Fibroblast of pulmonary artery (primary cell): ENCODE measurements around the gene BCL2.

ENCODE experiments used
- DNase-seq: peaks from one replicate; pipeline ENCODE4 v3.0.0-alpha.2; 2010; ENCODE audit warnings: low read depth
- H3K4me3 ChIP-seq: replicated peaks from 2 replicates; pipeline ENCODE4 v1.5.1; 2011; ENCODE audit warnings: low read depth, mild to moderate bottlenecking, control low read depth, low read length, moderate library complexity
- CTCF ChIP-seq: IDR thresholded peaks from 2 replicates; pipeline ENCODE4 v1.5.1; 2011; ENCODE audit warnings: mild to moderate bottlenecking, control low read depth, low read length, inconsistent platforms; ENCODE audit errors: missing control alignments

Gene BCL2

GRCh38 chr18:63079114-63079513 is 240.5 kb downstream of the BCL2 start:
- H3K4me3 ChIP-seq: no peak overlapping the region
- no peak for DNase-seq
- no peak for TF ChIP-seq CTCF

GRCh38 chr18:63078471-63078870 is 241.1 kb downstream of the BCL2 start:
- no peak for DNase-seq
- TF ChIP-seq CTCF: no peak
- H3K4me3 ChIP-seq: no peak overlapping the region

GRCh38 chr18:63074981-63075404 is 244.6 kb downstream of the BCL2 start:
- peak; percentile 39 for DNase-seq
- H3K4me3 ChIP-seq: peak overlapping the region; percentile 54
- no peak for TF ChIP-seq CTCF

- TF ChIP-seq CTCF: no peak
- no peak overlapping the region for H3K4me3 ChIP-seq
- DNase-seq: no peak
Measured at GRCh38 chr18:63073481-63073880, 246.1 kb downstream of the BCL2 start.
